HG03432 (cell line): ENCODE results near the gene CA10.

Source experiments
- ATAC-seq: cut with Tn5 transposase; IDR thresholded peaks from one replicate; pipeline ENCODE4 v1.9.1; 2021; ENCODE audit warnings: mild to moderate bottlenecking, moderate library complexity; ENCODE audit not compliant: unreplicated experiment

CA10 gene

DNA sequence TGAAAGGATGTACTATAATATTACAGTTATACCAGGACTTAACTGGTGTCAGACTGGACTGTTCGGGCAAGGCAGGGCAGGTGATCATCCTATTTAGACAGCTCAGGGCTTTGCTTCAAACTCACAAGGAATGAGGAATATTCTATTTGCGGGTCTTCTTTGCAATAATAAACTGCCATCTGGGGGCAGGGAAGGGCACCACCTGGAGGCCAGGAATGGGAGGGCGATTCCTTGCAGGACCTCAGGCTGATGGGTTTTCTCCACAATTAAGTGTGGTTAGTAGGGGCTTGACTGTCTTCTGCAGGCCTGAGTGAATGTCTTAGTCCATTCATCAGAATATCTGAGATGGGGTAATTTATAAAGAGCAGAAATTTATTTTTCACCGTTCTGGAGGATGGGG, 424.1 kb downstream of the CA10 start:
- ATAC-seq, result no peak

DNA sequence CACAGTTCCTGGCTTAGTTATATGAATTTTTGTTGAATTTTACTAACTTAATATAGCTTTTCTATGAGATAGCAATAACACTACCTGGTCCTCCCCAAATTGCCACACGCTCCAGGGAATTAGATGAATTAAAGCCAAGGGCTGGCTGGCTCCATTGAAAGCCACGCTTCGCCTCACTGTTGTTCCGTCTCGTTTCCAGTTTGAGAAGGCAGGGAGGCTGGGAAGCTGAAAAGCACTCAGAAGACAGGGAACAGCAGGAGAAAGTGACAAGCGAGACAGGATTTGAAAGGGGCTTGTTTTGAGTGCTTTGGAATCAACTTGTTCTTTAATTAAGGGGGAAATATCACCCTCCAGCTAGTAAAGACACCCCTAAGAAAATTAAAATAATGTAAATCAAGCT, 425.3 kb downstream of the CA10 start:
- ATAC-seq, result no peak

GRCh38 chr17:51731941-51732722, 426.4 kb downstream of the CA10 start:
- no peak for ATAC-seq

- ATAC-seq, result no peak
These were observed 428.0 kb downstream of the CA10 start for GRCh38 chr17:51730303-51731050.

DNA sequence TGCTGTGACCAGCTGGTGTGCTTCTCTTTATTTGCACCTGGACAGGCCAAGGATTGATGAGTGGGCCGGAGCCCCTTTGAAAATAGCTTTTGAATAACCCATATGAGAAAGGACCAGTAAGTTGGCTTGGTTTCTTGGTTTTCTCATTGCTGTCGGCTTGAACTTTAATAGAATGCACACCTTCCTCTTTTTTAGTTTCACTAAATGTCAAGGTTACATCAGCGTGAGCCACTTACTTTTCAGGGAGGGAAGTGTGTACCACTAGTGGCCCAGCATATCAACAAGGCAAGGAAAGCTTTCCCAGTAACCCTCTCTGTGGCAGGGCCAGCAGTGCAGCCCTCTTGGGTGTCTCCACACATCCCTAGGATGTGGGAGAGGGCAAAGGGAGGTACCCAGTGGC, 433.3 kb downstream of the CA10 start:
- peak; percentile 60 for ATAC-seq

DNA sequence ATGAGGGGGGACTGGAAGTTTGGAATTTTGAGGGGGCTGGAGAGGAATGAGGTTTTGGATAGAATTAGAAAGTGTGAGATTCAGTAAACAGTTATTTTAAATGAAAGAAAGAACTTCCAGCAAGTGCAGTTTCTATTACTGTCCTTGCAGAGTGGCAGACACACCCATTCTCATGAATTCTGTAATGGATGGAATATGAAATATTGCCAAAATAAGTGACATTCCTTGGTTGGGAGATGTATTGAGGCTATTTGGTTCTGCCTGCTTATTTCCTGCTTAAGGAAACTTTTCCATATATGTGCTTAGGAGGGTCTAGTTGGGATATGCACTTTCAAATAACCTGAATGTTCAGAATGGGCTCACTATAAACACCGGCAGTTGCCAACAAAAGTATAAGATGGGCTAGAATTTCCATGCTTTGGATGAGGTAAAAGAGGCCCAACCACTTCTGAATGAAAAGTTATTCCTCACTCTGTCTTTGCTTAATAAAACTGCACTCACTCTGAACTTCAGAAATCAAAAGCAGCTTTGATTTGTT, 434.4 kb downstream of the CA10 start:
- no peak for ATAC-seq

GRCh38 chr17:51722994-51723393, 435.5 kb downstream of the CA10 start:
- no peak for ATAC-seq

- no peak for ATAC-seq
These were observed 436.8 kb downstream of the CA10 start for GRCh38 chr17:51721730-51722129.

- ATAC-seq, result no peak
These were observed 438.1 kb downstream of the CA10 start for GRCh38 chr17:51720439-51720838.

GRCh38 chr17:51718983-51719382, 439.5 kb downstream of the CA10 start:
- ATAC-seq, result no peak

- ATAC-seq, result no peak
These were observed 446.9 kb downstream of the CA10 start for GRCh38 chr17:51711581-51711980.

DNA sequence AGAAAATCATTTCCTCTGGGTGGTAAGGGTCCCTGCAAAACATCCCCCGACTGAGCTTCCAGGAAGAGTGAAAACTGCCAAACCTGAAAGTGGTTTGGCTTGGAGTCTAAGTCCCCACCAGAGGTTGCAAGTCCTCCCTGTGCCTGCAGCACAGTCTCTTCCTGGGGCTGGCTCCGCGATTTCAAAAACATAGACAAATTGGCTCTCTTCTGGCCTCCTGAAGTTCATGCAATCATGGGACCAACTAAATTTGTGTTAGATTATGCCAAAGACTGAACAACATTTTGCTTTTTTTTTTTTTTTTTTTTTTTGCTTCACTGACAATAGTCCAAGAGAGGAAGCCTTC, 447.9 kb downstream of the CA10 start:
- ATAC-seq, result no peak

GRCh38 chr17:51709694-51710633, 448.6 kb downstream of the CA10 start:
- ATAC-seq, result no peak

DNA sequence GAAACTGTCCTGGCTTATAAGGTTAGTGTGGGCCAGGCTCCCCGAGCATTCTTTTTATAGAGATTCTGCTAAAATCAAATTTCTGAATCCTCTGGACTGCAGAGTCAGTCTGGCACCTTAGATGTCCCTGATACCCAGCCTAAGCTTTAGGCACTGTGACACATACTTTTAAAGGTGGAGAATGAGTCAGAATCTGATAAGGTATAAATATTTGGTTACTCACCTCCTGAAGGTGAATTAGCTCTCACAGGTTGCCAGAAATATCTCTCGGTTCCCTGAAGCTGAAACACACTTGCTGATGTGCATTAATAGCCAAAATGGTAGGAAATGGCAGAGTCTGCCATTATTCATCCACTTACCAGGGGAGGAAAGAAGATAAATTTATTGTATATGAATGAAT, 451.3 kb downstream of the CA10 start:
- ATAC-seq, result no peak

GRCh38 chr17:51706093-51706492, 452.4 kb downstream of the CA10 start:
- no peak for ATAC-seq

DNA sequence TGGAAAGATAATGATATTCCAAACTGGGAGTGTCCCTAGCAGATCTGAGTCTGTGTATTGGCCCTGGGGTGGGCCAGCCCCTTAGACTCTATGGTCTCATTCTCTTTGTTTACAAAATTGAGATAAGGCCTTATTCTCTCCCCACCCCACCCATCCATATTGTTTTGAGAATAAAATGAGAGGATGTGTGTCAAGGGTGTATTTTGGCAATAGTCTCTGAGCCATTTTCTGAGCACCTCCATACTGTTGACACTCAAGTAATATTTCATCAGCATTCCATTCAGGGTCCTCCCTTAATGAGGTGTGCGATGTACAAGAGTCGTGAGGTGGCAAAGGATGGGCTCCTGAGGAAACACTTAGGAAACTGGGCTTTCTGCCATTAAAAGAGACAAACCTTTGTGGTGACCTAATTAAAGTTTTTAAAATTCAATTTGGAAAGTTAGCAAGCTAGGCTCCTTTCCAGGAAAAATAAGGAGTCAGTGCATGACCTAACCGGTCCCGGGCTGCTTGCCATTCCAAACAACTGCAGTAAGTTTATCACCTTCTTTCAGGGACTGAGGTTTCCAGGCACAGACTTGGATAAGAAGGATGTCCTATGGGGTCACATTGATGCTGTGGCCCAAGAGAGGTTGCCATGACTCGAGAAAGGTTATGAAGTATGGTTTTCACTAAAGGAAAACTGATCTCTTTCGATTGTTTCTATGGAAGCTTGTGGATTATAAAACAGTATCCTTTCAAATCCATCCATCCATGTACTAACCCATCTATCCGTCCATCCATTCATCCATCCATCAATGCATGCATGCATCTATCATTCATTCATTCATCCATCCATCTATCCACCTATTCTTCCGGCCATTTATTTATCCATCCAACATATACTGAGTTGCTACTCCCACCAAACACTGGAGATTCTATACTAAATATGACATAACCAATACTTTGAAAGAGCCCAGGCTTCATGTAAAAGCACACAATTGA, 454.9 kb downstream of the CA10 start:
- ATAC-seq, result no peak

GRCh38 chr17:51702963-51703360, 455.6 kb downstream of the CA10 start:
- no peak for ATAC-seq

- no peak for ATAC-seq
These were observed 457.0 kb downstream of the CA10 start for GRCh38 chr17:51701501-51701900.

- no peak for ATAC-seq
These were observed 458.3 kb downstream of the CA10 start for GRCh38 chr17:51700011-51700760.
